AG09309 (cell line): ENCODE measurements around the gene B3GAT1.

Experiments
- DNase-seq: peaks from one replicate; pipeline ENCODE4 v3.0.0-alpha.2; 2010; ENCODE audit warnings: low read depth
- H3K4me3 ChIP-seq: 2 replicates; pipeline ENCODE4 v1.5.1; 2011; ENCODE audit warnings: mild to moderate bottlenecking, low read depth, low read length, moderate library complexity; ENCODE audit not compliant: control insufficient read depth
- TF ChIP-seq, protein P1 (sequence below): IDR thresholded peaks from 2 replicates; pipeline ENCODE4 v1.5.1; 2011; ENCODE audit warnings: mild to moderate bottlenecking, low read depth, low read length, inconsistent platforms; ENCODE audit not compliant: insufficient read depth, control insufficient read depth; ENCODE audit errors: missing control alignments

The B3GAT1 gene

DNA sequence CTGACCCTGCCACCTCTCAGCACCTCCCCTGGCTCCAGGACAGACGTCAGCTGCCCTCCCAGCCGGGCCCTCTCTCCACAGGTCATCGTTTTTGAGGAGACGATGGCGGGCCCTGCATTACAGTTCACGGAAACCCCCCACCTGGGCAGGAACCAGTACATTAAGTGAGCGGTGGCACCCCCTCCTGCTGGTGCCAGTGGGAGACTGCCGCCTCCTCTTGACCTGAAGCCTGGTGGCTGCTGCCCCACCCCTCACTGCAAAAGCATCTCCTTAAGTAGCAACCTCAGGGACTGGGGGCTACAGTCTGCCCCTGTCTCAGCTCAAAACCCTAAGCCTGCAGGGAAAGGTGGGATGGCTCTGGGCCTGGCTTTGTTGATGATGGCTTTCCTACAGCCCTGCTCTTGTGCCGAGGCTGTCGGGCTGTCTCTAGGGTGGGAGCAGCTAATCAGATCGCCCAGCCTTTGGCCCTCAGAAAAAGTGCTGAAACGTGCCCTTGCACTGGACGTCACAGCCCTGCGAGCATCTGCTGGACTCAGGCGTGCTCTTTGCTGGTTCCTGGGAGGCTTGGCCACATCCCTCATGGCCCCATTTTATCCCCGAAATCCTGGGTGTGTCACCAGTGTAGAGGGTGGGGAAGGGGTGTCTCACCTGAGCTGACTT lies 37.0 kb downstream of the B3GAT1 start:
- TF ChIP-seq, protein P1, sequence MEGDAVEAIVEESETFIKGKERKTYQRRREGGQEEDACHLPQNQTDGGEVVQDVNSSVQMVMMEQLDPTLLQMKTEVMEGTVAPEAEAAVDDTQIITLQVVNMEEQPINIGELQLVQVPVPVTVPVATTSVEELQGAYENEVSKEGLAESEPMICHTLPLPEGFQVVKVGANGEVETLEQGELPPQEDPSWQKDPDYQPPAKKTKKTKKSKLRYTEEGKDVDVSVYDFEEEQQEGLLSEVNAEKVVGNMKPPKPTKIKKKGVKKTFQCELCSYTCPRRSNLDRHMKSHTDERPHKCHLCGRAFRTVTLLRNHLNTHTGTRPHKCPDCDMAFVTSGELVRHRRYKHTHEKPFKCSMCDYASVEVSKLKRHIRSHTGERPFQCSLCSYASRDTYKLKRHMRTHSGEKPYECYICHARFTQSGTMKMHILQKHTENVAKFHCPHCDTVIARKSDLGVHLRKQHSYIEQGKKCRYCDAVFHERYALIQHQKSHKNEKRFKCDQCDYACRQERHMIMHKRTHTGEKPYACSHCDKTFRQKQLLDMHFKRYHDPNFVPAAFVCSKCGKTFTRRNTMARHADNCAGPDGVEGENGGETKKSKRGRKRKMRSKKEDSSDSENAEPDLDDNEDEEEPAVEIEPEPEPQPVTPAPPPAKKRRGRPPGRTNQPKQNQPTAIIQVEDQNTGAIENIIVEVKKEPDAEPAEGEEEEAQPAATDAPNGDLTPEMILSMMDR: no peak
- no peak overlapping the region for H3K4me3 ChIP-seq
- no peak for DNase-seq

GRCh38 chr11:134374171-134374570 lies 37.9 kb downstream of the B3GAT1 start:
- no peak overlapping the region for H3K4me3 ChIP-seq
- DNase-seq: no peak
- TF ChIP-seq, protein P1: no peak

- no peak for DNase-seq
- TF ChIP-seq, protein P1: no peak
- H3K4me3 ChIP-seq: no peak overlapping the region
Observed at GRCh38 chr11:134373591-134374052, 38.4 kb downstream of the B3GAT1 start.

DNA sequence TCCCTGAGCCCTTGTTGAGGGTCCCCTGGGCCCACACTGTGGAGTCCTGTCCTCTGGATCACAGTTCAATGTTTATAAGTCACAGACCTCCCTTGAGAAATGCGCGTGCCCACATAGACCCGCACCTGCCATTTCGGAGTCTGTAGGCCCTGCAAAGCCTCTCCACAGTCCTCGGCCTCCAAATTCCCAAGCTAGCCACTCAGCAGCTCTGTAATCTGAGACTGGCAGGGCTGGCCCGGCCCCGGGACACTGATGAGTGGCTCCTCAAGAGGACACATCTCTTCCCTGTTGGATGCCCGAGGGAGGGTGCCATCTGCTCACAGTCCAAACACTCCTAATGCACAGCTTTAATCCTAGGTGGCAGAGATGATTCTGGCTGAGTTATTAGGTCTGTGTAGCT lies 39.1 kb downstream of the B3GAT1 start:
- TF ChIP-seq, protein P1: no peak
- no peak for DNase-seq

GRCh38 chr11:134372536-134372935 lies 39.5 kb downstream of the B3GAT1 start:
- no peak overlapping the region for H3K4me3 ChIP-seq
- DNase-seq: no peak
- TF ChIP-seq, protein P1: no peak

More for the DNA sequence above, 39.1 kb downstream of the B3GAT1 start:
- no peak overlapping the region for H3K4me3 ChIP-seq

GRCh38 chr11:134371436-134372185 lies 40.4 kb downstream of the B3GAT1 start:
- TF ChIP-seq, protein P1: no peak
- DNase-seq: no peak
- no peak overlapping the region for H3K4me3 ChIP-seq
